NCI-H1105 treated with DMSO at 0.1 percent for 48 hours (cell line): ENCODE data around the gene ACTRT3.
"Not testable (repeated sequence)": the region's sequence is repeated elsewhere in the genome, so short reads cannot be mapped to it uniquely, and the experiment has no call there.

Experiments
- DNase-seq: peaks from one replicate; lab custom pipeline; 2025; lab: John Stamatoyannopoulos, UW

ACTRT3 gene

DNA sequence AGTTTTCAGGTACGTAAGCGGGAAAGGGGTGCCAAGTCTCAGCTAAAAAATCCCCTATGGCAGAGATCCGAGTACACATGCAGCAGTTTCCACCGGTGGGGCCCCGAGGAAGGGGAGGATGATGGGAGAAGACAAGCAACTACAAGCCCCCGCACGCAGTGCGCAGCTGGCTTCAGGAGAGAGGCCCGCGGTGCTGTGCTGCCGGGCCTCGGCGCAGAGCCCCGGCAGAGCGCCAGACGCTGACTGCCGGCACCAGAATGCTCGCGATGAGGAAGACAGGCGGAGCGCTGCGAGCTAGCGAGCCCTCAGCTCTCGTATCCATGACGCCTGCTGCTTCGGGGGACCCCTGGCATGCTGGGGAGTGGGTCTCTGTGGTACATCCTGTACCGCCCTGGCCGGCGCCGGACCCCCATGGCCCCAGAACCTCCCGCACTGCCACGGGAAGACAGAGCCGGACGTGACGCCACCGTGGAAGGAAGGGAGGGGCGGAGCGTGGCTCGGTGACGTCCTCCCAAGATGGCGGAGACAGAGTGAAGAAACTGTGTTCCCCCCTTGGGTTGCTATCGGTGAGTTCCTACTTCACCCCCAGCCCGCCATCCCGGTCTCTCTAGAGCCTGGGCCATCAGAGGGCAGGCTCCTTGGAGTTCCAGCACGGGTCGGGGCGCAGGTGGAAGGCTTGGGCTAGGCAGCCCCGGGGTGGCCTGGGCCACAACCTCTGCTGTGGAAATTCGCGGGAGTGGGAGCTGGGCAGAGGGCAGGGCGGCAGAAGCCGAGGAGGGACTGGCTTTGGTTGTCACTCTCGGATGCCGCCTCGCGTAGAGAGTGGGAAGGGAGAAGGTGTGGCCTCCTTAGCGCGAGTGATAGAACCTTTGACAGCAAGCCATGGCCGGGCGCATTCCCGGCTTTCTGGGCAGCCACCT is 3.8 kb upstream of the ACTRT3 start, which contains the start of gene MYNN:
MYNN (plus strand) TSS at position 500 of the 920 bp plus-strand sequence. CDS start 900 bp downstream, outside the sequence.
- peak; percentile 98 for DNase-seq

DNA sequence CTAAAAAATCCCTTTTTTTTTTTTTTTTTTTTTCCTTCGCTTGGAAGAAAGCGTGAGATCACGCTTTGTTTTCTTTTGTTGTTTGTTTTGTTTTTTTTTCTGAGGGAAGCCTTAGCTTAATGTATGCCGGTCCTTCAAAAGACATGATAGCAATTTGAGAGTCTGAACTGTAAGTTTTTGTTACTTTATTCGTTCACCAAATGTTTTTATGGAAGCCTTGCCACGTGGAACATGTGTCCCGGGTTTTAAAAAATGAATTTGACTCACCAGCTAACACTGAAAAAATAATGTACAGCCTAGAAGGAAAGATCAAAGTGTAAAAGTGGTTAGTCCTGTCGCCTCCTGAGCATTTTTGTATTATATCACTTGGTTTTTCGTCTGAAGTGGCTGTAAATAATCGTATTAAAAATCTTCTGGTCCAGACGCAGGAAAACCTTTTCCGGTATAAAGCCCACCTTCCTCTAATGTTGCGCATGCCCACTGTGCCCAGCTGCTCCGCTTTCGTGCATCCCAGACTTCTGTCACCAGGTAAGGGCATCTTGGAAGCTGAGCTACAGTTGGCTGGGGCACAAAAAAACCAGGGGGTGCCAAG is 3.0 kb upstream of the ACTRT3 start:
- DNase-seq, result peak; percentile 99

DNA sequence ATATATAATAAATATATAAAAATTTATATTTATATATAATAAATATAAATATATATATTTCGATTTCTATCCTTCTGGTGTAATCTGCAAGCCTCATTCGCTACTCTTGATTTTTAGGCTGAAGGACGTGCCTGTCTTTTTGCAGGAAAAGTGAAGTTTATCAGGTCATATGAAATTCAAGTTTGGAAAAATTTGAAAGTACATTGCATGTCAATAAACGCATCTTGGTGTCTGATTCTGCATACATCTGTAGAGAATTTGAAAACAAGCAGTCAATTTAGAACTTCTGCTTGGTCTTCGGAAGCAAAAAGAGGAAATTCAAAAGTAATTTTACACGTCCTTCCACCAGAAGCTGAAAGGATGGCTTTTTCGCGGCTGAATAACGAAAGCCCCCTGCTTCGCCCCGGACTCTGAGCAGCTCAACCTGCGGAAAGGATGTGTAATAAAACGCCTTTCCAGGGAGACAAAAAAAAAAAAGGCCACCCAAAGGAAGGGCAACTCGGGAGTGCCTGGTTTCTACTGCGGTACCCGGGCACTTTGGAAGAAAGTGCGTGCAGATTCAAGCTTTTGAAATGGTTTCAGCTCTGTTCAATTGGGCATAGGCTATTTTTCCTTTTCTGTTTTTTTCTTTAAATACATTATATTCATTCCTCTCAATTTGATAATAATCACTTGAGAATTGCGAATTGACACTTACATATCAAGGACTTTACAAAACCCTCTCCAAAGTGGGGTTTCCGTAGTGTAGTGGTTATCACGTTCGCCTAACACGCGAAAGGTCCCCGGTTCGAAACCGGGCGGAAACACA is 2.3 kb upstream of the ACTRT3 start:
- peak; percentile 99 for DNase-seq

DNA sequence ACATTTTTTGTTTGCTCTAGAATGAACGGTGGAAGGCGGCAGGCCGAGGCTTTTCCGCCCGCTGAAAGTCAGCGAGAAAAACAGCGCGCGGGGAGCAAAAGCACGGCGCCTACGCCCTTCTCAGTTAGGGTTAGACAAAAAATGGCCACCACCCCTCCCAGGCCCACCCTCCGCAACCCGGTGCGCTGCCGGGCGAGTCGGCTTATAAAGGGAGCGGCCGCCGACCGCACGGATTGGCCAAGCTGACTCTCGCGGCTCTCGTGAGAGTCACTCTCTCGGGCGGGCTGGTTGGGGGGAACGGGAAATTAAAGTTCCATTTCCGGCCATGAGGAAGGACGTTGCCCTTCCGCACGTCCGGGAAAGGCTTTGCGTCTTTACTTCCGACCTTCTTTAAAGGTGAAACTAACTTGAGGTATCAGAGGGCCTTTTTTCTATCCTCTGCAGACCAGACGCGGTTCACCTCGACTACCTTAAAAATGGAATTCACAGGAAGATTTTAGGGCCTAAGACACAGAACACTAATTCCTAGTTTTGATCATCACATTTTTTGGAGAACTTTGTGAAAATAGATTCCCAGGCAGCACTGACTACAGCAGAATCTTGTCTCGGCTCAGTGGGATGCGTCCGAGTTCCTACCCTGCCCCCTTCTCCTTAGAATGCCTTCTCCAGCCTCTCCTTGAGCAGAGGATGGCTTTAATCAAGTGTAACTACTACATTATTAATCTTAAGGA is 4.3 kb downstream of the ACTRT3 start, which contains the start of gene TERC:
TERC (minus strand) TSS at position 179 of the 731 bp plus-strand sequence.
- DNase-seq, result peak; percentile 96

DNA sequence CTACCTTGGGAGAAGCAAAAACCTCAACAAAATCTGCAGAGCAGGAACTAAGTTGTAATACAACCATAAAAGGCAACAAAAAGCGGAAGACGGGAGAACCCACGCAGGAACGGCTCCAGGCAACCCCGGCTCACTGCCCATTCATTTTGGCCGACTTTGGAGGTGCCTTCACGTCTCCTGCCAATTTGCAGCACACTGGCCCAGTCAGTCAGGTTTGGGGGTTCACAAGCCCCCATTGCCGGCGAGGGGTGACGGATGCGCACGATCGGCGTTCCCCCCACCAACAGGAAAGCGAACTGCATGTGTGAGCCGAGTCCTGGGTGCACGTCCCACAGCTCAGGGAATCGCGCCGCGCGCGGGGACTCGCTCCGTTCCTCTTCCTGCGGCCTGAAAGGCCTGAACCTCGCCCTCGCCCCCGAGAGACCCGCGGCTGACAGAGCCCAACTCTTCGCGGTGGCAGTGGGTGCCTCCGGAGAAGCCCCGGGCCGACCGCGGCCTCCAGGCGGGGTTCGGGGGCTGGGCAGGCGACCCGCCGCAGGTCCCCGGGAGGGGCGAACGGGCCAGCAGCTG is 5.0 kb downstream of the ACTRT3 start:
- DNase-seq, result peak; percentile 76

DNA sequence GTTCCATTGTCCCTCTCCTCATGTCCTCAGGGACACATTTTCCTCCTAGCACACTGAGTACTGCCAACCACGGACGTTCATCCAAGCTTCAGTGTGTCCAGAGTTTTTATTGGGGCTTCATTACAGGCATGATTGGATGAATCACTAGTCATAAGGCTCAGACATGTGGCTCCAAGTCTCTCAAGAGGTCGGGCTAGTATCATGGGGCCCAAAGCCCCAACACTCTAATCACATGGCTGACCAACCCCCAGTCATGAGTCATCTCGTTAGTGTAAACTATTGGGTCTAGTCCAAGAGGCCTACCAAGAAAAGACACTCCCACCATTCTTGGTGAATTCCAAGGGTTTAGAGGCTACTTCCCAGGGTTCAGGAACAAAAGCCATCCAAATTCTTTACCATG is 8.9 kb downstream of the ACTRT3 start:
- DNase-seq, result no peak

DNA sequence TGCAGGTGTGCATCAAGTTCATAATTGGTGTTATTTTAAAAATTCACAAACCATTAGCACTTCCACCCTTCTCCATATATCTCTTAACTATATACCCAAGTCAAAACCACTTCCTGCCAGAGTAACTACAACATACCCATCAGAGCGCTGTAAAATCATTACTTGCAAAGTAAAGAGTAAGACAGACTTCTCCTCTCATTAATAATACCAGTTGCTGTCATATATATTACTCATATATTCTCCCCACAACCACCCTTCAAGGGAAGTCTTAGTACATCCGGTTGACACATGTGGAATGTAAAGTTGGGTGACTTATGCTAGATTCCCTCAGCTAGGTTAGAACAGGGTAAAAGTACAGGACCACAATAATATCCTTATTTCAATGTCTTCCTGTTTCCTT is 10.1 kb downstream of the ACTRT3 start:
- no peak for DNase-seq

DNA sequence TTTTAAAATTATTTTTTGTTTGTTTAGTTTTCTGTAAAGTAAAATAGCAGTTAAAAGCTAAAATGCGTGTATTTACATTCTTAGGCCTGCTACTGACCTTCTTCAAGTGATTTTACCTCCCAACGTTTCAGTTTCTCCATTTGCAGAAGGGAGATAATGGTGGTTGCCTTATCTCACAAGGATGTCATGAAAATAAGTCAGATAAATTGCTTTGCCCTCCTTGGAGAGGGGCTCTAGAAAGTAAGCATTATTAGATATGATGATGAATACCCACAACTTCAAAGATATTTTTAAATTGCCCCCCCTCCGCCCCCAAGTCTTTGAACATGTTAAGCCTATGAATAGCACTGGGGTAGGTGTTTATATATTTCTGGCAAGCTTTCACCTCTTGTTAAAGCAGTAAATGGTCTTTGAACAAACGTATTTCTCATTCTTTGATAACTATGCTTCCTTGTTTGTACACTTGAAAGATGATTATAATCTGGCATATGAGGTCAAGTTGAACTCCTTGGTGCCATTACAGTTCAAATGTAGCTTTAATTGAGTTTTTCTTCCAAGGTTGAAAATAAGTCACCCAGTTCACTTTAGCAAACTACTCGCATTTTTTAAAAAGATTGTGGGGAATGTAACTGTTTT is 10.9 kb downstream of the ACTRT3 start:
- DNase-seq, result no peak

DNA sequence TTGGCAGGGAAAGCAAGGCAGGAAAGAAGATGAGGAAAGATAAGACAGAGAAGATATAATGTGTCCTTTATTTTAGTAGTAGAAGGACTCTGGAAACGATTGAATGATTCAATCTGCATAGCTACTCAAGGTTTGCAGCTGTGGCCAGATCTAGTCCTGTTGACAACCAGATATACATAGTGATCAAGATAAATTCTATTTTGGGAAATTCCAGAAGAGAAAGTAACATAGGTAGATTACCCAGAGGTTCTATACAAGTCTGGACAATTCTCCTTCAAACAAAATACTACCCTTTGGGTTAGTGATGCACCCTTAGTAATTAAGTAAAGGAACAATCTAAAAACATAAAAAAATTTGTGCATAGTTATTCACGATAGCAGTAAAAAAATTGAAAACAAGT is 13.9 kb downstream of the ACTRT3 start:
- DNase-seq, result no peak

DNA sequence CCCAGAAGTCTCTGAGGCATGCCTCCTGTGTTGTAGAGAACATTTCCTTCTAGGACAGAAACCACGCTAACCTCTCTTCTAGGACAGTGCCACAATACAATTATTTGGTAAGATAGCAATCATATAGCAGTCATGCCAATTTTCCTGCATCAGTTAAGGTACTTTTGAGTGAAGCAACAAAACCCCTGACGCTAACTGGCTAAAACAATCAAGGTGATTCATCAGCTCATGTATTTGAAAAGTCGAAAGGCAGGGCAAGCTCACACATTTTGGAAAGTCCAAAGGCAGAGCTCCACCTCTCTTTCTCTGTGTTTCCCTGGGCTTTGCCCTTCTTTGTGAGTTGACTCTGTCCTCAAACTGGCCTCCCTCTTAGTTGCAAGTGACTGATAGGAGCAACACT is 14.7 kb downstream of the ACTRT3 start:
- DNase-seq, result no peak

DNA sequence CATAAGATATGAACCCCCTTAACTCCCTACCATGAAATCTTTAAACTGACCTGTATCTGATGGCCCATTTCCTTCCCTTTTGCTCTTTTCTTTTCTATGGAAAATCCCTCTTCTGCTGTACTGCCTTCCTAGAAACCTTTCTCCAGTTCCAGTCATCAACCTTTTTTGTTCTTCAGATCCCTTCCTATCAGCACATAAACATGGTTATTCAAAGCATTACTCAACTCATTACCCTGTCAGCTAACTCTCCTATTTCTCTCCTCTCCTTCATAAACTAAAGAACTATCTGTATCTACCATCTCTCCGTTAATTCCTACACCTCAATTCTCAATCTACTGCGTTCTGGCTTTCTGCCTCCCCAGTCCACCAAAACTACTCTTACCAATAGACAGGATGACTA is 17.5 kb downstream of the ACTRT3 start:
- DNase-seq, result no peak

DNA sequence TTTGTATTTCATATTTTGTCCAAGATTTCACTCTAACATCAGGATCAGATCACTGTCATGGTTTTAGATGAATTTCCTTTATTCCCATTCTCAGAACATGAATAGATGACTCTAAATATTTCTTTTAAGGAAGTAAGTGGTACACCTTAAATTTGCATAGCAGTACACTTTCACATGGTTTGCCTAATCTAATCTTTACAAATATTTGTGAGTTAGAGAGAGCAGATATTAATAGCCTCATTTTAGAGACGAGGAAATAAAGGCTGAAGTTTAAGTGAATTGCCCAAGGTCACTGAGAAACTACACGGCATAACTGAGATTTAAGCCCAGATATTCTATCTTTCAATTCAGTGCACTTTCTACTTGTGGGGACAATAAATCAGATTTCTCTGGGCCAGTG is 18.7 kb downstream of the ACTRT3 start:
- no peak for DNase-seq

DNA sequence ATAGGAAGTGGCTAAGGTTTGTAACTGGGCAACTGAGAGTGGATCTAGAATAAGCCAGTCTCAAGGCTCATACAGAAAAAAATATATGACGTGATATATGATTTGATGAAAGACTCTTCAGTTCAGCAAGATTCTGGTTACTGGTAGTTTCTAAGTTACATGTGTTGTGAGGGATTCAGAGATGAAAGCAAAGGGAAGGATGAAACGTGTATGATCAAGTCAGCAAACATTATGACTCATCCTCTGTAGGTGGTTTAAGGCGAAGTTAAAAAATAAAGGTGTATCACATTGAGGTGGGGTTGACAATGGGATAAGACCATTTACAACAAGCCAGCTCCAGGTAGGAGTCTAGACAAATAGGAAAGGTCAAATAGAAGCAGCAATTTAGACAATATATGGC is 20.7 kb downstream of the ACTRT3 start:
- DNase-seq, result no peak

DNA sequence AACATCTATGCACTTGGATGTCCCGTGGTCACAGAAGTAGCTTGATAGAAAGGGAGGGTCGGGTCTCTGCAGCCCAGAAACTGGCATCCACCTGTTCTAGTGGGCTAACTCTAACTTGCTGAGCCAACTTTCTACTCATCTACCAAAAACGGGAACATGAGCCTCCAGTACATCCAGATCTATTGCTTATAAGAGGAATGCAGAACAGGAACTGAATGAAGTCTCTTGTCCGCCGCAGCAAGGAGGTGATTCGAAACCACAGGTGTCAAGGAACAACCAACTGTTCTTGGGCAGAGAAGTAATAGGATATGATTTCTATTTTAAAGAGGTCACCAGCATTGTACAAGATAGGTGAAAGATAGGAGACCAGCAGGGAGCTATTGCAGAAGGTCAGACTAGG is 22.4 kb downstream of the ACTRT3 start:
- no peak for DNase-seq

DNA sequence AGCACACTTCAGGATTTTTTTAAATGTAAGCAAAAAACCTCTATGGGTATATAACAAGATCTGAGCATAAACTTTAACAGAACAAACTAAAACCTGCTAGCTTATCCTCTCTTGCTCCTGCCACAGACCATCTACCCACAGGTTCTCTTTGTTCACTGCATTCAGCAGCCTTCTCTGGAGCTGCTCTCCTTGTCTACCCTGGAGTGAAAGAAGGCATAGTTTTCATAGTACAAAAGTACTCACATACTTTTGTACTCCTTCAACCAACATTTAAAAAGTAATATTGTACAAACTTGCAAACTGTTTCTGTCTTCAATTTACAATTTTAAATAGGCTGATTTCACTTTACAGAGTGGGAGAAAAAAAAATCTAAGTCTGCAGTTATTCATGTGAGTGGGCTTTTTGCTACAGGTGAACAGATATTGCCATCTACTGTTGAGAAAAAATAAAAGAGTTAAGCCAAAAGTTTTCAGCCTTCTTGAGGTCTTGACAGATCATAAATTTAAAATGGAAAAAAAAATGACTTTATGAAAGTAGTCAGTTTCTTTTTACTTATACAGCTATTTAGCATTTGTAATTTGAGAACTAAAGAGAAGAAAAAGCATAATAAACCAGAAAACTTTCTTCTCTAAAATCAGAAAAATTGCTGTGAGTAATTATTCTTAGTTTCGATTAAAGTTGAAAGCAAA is 24.9 kb downstream of the ACTRT3 start:
- DNase-seq, result peak; percentile 62

DNA sequence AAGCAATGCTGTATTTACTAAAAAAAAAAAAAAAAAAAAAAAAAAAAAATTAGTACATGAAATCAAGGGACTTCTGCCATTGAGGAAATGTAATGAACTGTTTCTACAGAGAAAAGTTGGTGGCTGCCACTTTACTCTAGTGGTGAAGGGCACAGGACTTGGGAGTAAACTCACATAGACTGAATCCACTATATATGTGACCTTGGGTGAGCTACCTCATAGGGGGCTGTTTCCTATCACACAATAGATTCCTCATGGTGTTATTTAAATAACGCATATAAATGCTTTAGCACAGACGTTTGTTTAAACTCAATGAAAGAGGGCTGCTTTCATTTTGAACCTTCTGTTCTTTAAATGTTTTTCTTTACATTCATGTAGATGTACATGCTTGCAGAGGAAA is 30.3 kb downstream of the ACTRT3 start:
- no peak for DNase-seq

DNA sequence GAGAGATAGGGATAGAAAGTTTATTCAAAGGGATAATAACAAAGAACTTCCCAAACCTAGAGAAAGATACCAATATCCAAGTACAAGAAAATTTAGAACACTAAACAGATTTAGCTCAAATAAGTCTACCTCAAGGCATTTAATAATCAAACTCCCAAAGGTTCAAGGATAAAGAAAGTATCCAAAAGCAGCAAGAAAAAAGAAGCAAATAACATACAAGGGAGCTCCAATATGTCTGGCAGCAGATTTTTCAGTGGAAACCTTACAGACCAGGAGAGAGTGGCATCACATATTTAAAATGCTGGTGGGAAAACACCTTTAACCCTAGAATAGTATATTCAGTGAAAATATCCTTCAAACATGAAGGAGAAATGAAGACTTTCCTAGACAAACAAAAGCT is 37.5 kb downstream of the ACTRT3 start:
- not testable (repeated sequence) for DNase-seq

DNA sequence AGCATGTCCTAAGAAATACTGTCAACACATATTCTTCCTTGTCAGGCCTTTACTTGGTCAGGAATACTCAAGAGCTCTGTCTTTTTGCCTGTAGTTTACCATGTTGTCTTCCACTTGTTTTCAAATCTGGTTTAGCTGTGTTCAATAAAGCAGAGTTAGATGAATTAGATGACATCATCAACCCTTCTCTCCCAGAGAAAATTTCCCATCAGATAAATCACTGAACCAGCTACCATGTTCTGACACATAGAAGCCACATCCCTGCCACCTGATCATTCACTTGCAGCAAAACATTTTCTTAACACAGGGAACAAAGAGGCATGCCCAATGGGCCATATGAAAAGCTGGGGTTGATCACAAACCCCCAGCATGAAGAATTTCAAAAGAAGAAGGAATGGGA is 46.6 kb downstream of the ACTRT3 start:
- DNase-seq, result no peak

DNA sequence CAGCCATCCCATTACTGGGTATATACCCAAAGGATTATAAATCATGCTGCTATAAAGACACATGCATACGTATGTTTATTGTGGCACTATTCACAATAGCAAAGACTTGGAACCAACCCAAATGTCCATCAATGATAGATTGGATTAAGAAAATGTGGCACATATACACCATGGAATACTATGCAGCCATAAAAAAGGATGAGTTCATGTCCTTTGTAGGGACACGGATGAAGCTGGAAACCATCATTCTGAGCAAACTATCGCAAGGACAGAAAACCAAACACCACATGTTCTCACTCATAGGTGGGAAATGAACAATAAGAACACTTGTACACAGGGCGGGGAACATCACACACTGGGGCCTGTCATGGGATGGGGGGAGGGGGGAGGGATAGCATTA is 50.9 kb downstream of the ACTRT3 start:
- not testable (repeated sequence) for DNase-seq
